Measurements from ENCODE around the gene CPNE7. TPM values are rescaled to one million over a fixed set of nuclear protein-coding genes. Genes with fewer than 3 reads are reported as not detected.

The CPNE7 gene
- total and polyA plus RNA-seq, 2 donors (not counting 1 experiment from before 2014, with no cell fraction given) = 0.51 to 0.76 TPM

DNA sequence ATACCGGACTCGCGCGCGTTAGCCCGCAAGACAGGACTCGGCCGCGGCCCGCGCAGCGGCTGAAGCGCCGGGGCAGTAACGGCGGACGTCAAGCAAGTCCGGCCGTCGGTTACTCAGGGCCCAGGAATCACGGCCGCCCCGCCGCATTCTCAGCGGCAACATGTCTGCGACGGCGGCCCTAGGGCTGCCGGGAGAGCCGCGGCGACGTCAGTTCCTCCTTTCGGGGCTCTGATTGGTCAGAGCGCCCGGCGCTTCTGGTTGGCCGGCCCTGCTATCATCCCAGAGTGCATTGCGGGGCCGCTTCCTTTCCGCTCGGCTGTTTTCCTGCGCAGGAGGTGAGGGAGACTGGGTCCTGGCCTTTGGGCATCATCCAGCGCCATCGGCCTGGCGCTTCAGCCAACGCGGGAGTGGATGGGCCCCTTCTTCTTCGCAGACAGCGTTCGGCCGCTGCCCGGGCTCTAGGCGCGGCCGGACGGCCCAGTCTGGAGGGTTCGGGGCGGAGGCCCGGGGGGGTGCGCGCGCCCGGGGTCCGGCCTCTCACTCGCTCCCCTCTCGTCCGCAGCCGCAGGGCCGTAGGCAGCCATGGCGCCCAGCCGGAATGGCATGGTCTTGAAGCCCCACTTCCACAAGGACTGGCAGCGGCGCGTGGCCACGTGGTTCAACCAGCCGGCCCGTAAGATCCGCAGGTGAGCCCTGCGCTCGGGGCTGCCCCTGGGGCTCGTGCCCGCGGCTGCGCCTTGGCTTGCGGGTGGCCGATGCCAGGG lies 15.0 kb upstream of the CPNE7 start, which contains the start of gene RPL13:
Gene RPL13, plus strand, starts transcription at position 305 of the 764 bp plus-strand sequence. Its CDS starts 278 bp downstream, at position 583.
- WGBS (ENCODE audit: insufficient coverage) = under 1% methylated on average over 87 of the region's 87 CpGs
- H3K36me3 ChIP-seq (replicated peaks in 1 of 2; ENCODE audit: control extremely low read depth in 1 of 2, control insufficient read depth in 1 of 2, extremely low read depth in 1 of 2, insufficient read depth in 2 of 2, low read length in 1 of 2) = peaks cover 4 to 43% of the 10 kb centered on the region in 2 experiments
- peak within 1 kb of the TSS; percentile 82 to 91 for H3K27ac ChIP-seq (ENCODE audit: low read length in 2 of 2)
- POLR2A ChIA-PET = interaction anchor here (0.9 kb wide), 1 partner anchor 84 kb away, joined by 3 read pairs; no protein-coding TSS in a partner anchor
- Mint-ChIP-seq H3K9me3 (ENCODE audit: insufficient read depth) (no peaks in the 10 kb centered on the region), H3K4me1 (peaks cover 43% of the 10 kb centered on the region), H3K27me3 (no peaks in the 10 kb centered on the region), H3K4me3 (peak within 1 kb of the TSS; percentile 92), H3K27ac (peak within 1 kb of the TSS; percentile 95)
- peaks cover 28% of the 10 kb centered on the region for H3K79me2 ChIP-seq (ENCODE audit: control insufficient read depth, insufficient read depth, low read length)
- peak; percentile 94 for ATAC-seq (ENCODE audit: low read depth)
- H3K9me3 ChIP-seq (ENCODE audit: control extremely low read depth in 1 of 3, control insufficient read depth in 2 of 3, insufficient read depth in 1 of 3, low read length in 2 of 3) = no peaks in the 10 kb centered on the region
- DNase-seq = peak; percentile 95
- H3K9ac ChIP-seq (ENCODE audit: low read length) = peak within 1 kb of the TSS; percentile 98
- no peaks in the 10 kb centered on the region for H3K27me3 ChIP-seq (replicated peaks in 1 of 4; ENCODE audit: control extremely low read depth in 1 of 4, control insufficient read depth in 3 of 4, insufficient read depth in 4 of 4, low read length in 3 of 4)
- H4K20me1 ChIP-seq (ENCODE audit: control insufficient read depth, insufficient read depth, low read length, poor library complexity, severe bottlenecking) = peaks cover 51% of the 10 kb centered on the region
- peak within 1 kb of the TSS; percentile 94 for H2AFZ ChIP-seq (ENCODE audit: insufficient read depth, low read depth, low read length, poor library complexity, severe bottlenecking)
- CTCF ChIA-PET = no interaction called here
- TF ChIP-seq, protein P1, sequence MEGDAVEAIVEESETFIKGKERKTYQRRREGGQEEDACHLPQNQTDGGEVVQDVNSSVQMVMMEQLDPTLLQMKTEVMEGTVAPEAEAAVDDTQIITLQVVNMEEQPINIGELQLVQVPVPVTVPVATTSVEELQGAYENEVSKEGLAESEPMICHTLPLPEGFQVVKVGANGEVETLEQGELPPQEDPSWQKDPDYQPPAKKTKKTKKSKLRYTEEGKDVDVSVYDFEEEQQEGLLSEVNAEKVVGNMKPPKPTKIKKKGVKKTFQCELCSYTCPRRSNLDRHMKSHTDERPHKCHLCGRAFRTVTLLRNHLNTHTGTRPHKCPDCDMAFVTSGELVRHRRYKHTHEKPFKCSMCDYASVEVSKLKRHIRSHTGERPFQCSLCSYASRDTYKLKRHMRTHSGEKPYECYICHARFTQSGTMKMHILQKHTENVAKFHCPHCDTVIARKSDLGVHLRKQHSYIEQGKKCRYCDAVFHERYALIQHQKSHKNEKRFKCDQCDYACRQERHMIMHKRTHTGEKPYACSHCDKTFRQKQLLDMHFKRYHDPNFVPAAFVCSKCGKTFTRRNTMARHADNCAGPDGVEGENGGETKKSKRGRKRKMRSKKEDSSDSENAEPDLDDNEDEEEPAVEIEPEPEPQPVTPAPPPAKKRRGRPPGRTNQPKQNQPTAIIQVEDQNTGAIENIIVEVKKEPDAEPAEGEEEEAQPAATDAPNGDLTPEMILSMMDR (IDR thresholded peaks at IDR 0.05) = no peak
- no peak for TF ChIP-seq EZH2 (IDR thresholded peaks at IDR 0.05; ENCODE audit: borderline replicate concordance, insufficient read depth, low read depth, low read length, poor library complexity, severe bottlenecking)
- intact Hi-C loops (cut with micrococcal nuclease) = loop anchor here (1.0 to 10.0 kb wide), 7 partner anchors 26 to 876 kb away; partner anchors contain the start of genes ANKRD11, CDK10, SNAI3 and SPG7
- peak within 1 kb of the TSS; percentile 96 for H3K4me2 ChIP-seq (replicated peaks; ENCODE audit: low read depth, low read length, poor library complexity, severe bottlenecking)
- peak within 1 kb of the TSS; percentile 54 to 99 (median 92) for H3K4me3 ChIP-seq (ENCODE audit: control extremely low read depth in 1 of 5, extremely low read depth in 1 of 5, insufficient read depth in 1 of 5, low read depth in 2 of 5, low read length in 4 of 5)
- peaks cover 36 to 41% of the 10 kb centered on the region in 2 donors for H3K4me1 ChIP-seq (ENCODE audit: control insufficient read depth in 2 of 2, insufficient read depth in 2 of 2, low read length in 2 of 2)

All from B cell (primary cell).